22Rv1 (cell line): ENCODE results near the gene DMD.

Experiments
- ZFX ChIP-seq: fragments of 450-650 bp; IDR thresholded peaks from 2 replicates; pipeline ENCODE4 v1.6.1; 2017; ENCODE audit warnings: antibody characterized with exemption, borderline replicate concordance
- TF ChIP-seq, protein P1 (sequence below): fragments of 450-650 bp; IDR thresholded peaks from 2 replicates; pipeline ENCODE4 v1.5.1; 2017; ENCODE audit warnings: mild to moderate bottlenecking

DNA sequence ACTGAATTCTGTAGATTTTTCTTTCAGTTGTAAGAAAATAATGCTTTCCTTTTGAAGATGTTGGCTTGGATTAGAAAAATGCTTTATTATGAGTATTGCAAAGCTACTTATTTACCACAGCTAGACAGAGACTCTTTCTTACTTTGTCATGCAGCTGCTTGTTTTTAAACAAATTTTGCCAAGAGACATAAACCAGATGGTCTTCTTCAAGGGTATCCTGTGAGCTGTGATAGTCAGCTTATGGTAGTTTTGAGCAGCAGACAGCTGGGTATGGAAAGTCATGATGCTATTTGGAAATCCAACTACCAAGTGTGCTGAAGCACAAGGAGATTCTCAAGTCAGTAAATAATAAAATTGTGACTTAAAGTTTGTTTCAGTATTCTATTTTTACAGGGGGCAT, 941.5 kb downstream of the DMD start:
- TF ChIP-seq, protein P1, sequence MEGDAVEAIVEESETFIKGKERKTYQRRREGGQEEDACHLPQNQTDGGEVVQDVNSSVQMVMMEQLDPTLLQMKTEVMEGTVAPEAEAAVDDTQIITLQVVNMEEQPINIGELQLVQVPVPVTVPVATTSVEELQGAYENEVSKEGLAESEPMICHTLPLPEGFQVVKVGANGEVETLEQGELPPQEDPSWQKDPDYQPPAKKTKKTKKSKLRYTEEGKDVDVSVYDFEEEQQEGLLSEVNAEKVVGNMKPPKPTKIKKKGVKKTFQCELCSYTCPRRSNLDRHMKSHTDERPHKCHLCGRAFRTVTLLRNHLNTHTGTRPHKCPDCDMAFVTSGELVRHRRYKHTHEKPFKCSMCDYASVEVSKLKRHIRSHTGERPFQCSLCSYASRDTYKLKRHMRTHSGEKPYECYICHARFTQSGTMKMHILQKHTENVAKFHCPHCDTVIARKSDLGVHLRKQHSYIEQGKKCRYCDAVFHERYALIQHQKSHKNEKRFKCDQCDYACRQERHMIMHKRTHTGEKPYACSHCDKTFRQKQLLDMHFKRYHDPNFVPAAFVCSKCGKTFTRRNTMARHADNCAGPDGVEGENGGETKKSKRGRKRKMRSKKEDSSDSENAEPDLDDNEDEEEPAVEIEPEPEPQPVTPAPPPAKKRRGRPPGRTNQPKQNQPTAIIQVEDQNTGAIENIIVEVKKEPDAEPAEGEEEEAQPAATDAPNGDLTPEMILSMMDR = no peak
- TF ChIP-seq ZFX = no peak
